NCI-H2029 (cell line): ENCODE results near the gene GRIA1.

ENCODE experiments used
- DNase-seq: peaks from one replicate; lab custom pipeline; 2025; lab: John Stamatoyannopoulos, UW

The GRIA1 gene

GRCh38 chr5:153490118-153491037, at the start of gene GRIA1:
Gene GRIA1, plus strand, starts transcription at chr5:153490670.
- no peak for DNase-seq

- DNase-seq: peak; percentile 89
These were observed 44.4 kb upstream of the GRIA1 start for GRCh38 chr5:153445875-153446579.

- DNase-seq: no peak
These were observed 42.9 kb upstream of the GRIA1 start for GRCh38 chr5:153447534-153447933.

GRCh38 chr5:153456354-153456753, 34.1 kb upstream of the GRIA1 start:
- no peak for DNase-seq

- DNase-seq: no peak
These were observed 33.5 kb upstream of the GRIA1 start for GRCh38 chr5:153456993-153457392.

GRCh38 chr5:153458268-153458667, 32.2 kb upstream of the GRIA1 start:
- DNase-seq: no peak

GRCh38 chr5:153459051-153459743, 31.3 kb upstream of the GRIA1 start:
- DNase-seq: peak; percentile 17

GRCh38 chr5:153460421-153460820, 30.0 kb upstream of the GRIA1 start:
- DNase-seq: no peak

GRCh38 chr5:153461341-153461740, 29.1 kb upstream of the GRIA1 start:
- no peak for DNase-seq

- DNase-seq: no peak
These were observed 26.7 kb upstream of the GRIA1 start for GRCh38 chr5:153463806-153464205.

GRCh38 chr5:153467546-153467945, 22.9 kb upstream of the GRIA1 start:
- DNase-seq: no peak

GRCh38 chr5:153469423-153469822, 21.0 kb upstream of the GRIA1 start:
- no peak for DNase-seq

- DNase-seq: no peak
These were observed 19.7 kb upstream of the GRIA1 start for GRCh38 chr5:153470736-153471135.

- no peak for DNase-seq
These were observed 13.7 kb upstream of the GRIA1 start for GRCh38 chr5:153476767-153477166.

- no peak for DNase-seq
These were observed 10.1 kb upstream of the GRIA1 start for GRCh38 chr5:153480401-153480800.

- no peak for DNase-seq
These were observed 7.0 kb upstream of the GRIA1 start for GRCh38 chr5:153483482-153483881.

GRCh38 chr5:153485641-153486040, 4.8 kb upstream of the GRIA1 start:
- DNase-seq: no peak

- DNase-seq: no peak
These were observed 3.7 kb upstream of the GRIA1 start for GRCh38 chr5:153486771-153487170.

GRCh38 chr5:153489611-153490010, 859 bp upstream of the GRIA1 start:
- no peak for DNase-seq

GRCh38 chr5:153491038-153491744, 721 bp downstream of the GRIA1 start:
- no peak for DNase-seq

- no peak for DNase-seq
These were observed 1.4 kb downstream of the GRIA1 start for GRCh38 chr5:153491856-153492255.

- DNase-seq: peak; percentile 38
These were observed 6.4 kb downstream of the GRIA1 start for GRCh38 chr5:153496835-153497234.
